Measurements from ENCODE around the gene DAPK2.

Gene DAPK2

DNA sequence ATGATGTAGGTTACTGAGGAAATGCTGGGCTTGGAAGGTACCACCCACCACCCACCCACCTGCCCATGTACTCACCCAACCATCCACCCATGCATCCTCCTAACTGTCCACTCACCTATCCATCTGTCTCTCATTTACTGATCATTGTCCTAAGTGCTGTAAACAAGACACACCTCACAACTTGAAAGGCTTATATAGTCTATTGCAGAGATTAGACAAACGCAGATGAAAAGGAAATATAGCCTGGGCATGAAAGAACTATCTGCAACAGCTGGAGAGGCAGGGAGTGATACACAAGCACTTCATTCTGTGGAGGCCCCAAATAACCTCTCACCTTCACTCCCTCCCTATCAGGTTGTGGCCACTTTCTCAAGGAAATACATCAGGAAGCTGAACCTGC lies 54.0 kb downstream of the DAPK2 start:
- no peak overlapping the region for H2AFZ ChIP-seq (ENCODE audit: low read depth, low read length)
- peak overlapping the region; percentile 65; the same call in 1 of the 2 replicates for H3K27ac ChIP-seq (ENCODE audit: low read length)
- peaks cover 60% of the 10 kb centered on the region for H3K4me1 ChIP-seq (ENCODE audit: low read length)
- H3K9ac ChIP-seq (ENCODE audit: low read length) = no peak overlapping the region
- H3K4me3 ChIP-seq (ENCODE audit: low read length) = no peak overlapping the region
- H4K20me1 ChIP-seq (ENCODE audit: insufficient read depth, low read length) = no peaks in the 10 kb centered on the region
- no peaks in the 10 kb centered on the region for H3K79me2 ChIP-seq (ENCODE audit: low read length)
- no peaks in the 10 kb centered on the region for H3K36me3 ChIP-seq (replicated peaks; ENCODE audit: low read depth, low read length)
- H3K4me2 ChIP-seq (ENCODE audit: low read length) = peak overlapping the region; percentile 65
- TF ChIP-seq, protein P1, sequence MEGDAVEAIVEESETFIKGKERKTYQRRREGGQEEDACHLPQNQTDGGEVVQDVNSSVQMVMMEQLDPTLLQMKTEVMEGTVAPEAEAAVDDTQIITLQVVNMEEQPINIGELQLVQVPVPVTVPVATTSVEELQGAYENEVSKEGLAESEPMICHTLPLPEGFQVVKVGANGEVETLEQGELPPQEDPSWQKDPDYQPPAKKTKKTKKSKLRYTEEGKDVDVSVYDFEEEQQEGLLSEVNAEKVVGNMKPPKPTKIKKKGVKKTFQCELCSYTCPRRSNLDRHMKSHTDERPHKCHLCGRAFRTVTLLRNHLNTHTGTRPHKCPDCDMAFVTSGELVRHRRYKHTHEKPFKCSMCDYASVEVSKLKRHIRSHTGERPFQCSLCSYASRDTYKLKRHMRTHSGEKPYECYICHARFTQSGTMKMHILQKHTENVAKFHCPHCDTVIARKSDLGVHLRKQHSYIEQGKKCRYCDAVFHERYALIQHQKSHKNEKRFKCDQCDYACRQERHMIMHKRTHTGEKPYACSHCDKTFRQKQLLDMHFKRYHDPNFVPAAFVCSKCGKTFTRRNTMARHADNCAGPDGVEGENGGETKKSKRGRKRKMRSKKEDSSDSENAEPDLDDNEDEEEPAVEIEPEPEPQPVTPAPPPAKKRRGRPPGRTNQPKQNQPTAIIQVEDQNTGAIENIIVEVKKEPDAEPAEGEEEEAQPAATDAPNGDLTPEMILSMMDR (IDR thresholded peaks at IDR 0.05; ENCODE audit: low read depth, low read length) = no peak
- no peak for TF ChIP-seq EZH2phosphoT487 (IDR thresholded peaks at IDR 0.05; ENCODE audit: low read depth)
- H3K27me3 ChIP-seq (ENCODE audit: low read depth, low read length) = no peaks in the 10 kb centered on the region
- H3K9me3 ChIP-seq (ENCODE audit: insufficient read depth, low read length) = no peaks in the 10 kb centered on the region

DNA sequence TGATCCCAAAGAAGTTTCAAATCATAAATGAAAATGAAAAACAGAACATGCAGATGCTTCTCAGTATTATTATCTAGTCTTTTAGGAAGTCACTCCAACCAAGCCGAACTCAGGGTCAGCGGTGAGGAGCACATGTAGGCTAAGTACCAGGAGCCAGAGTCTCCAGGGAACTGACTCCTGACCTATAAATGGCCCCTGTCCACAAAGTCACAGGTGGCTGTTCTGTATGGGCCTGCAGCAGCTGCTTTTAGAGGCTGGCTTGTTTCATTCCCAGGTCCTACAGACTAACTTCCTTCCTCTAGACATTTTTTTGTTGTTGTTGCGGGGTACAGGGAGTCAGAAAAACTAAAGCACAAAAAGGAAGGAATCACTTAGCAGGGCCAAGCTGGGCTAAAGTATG lies 54.6 kb downstream of the DAPK2 start:
- peaks cover 64% of the 10 kb centered on the region for H3K4me1 ChIP-seq (ENCODE audit: low read length)
- H3K79me2 ChIP-seq (ENCODE audit: low read length) = no peaks in the 10 kb centered on the region
- peak overlapping the region; percentile 65 for H3K27ac ChIP-seq (ENCODE audit: low read length)
- H3K36me3 ChIP-seq (replicated peaks; ENCODE audit: low read depth, low read length) = no peaks in the 10 kb centered on the region
- H3K9ac ChIP-seq (ENCODE audit: low read length) = no peak overlapping the region; the same call in 1 of the 2 replicates
- peak overlapping the region; percentile 65 for H3K4me2 ChIP-seq (ENCODE audit: low read length)
- H4K20me1 ChIP-seq (ENCODE audit: insufficient read depth, low read length) = no peaks in the 10 kb centered on the region
- peak overlapping the region; percentile 21 for H3K4me3 ChIP-seq (ENCODE audit: low read length)
- no peaks in the 10 kb centered on the region for H3K9me3 ChIP-seq (ENCODE audit: insufficient read depth, low read length)
- no peaks in the 10 kb centered on the region for H3K27me3 ChIP-seq (ENCODE audit: low read depth, low read length)
- no peak for TF ChIP-seq EZH2phosphoT487 (IDR thresholded peaks at IDR 0.05; ENCODE audit: low read depth)
- TF ChIP-seq, protein P1 (IDR thresholded peaks at IDR 0.05; ENCODE audit: low read depth, low read length) = no peak
- no peak overlapping the region for H2AFZ ChIP-seq (ENCODE audit: low read depth, low read length)

DNA sequence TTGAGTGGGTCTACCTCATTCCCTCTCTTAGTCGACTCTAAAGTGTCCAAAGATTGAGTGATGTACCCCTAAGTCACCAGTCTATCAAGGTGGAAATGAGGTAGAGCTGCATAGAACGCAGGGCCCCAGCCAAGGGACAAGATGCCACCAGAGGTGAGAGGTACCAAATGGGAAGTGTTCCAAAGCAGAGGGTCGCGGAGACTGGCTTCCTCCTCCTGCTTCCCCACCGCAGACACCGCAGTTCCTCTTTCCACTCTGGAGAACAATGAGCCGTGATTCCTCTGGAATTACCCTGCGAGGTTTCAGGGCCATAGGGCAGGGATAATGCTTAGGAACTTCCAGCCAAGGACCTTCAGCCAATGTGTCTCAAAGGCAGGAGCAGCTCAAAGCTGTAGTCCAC lies 55.8 kb downstream of the DAPK2 start:
- Histone ChIP-seq H3K79me2 (ENCODE audit: low read length) (no peaks in the 10 kb centered on the region), H3K4me3 (ENCODE audit: low read length) (peak overlapping the region; percentile 21; the same call in 1 of the 2 replicates), H3K27me3 (ENCODE audit: low read depth, low read length) (no peaks in the 10 kb centered on the region), H3K4me2 (ENCODE audit: low read length) (peak overlapping the region; percentile 65), H3K4me1 (ENCODE audit: low read length) (peaks cover 76% of the 10 kb centered on the region), H4K20me1 (ENCODE audit: insufficient read depth, low read length) (no peaks in the 10 kb centered on the region), H3K27ac (ENCODE audit: low read length) (peak overlapping the region; percentile 65), H3K9me3 (ENCODE audit: insufficient read depth, low read length) (no peaks in the 10 kb centered on the region), H3K9ac (ENCODE audit: low read length) (peak overlapping the region; percentile 44; the same call in 1 of the 2 replicates), H2AFZ (ENCODE audit: low read depth, low read length) (no peak overlapping the region), H3K36me3 (replicated peaks; ENCODE audit: low read depth, low read length) (no peaks in the 10 kb centered on the region)
- TF ChIP-seq EZH2phosphoT487 (IDR thresholded peaks at IDR 0.05; ENCODE audit: low read depth) = no peak
- TF ChIP-seq, protein P1 (IDR thresholded peaks at IDR 0.05; ENCODE audit: low read depth, low read length) = no peak

DNA sequence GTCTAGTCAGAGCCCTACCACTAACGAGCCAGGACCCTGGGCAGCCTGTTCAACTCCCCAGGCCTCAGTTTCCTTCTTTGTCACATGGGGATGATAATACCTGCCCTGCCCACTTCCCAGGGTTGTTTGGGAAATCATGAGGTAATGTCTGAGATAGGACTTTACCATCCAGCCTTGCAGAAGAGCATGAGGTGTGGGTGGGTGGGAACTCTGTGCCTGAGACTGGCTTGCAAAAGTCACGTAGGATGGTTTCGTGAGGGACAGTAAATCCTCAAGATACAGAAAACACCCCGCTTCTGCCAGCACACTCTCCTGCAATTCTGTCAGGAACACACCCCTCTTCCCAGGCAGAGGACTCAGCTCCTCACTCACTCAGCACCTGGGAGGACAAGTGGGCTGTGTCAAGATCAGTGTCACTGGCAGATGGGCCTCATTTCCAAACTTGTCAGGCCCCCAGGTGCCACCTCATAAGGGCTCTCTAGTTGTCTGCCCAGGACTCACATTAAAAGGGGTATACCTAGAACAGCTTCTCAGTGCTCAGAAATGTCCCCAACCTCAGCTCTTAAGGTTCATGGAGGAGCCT lies 58.4 kb downstream of the DAPK2 start:
- no peak overlapping the region; the same call in 1 of the 2 replicates for H2AFZ ChIP-seq (ENCODE audit: low read depth, low read length)
- H3K79me2 ChIP-seq (ENCODE audit: low read length) = no peaks in the 10 kb centered on the region
- H3K9me3 ChIP-seq (ENCODE audit: insufficient read depth, low read length) = no peaks in the 10 kb centered on the region
- H3K27me3 ChIP-seq (ENCODE audit: low read depth, low read length) = no peaks in the 10 kb centered on the region
- peak overlapping the region; percentile 54; the same call in 1 of the 2 replicates for H3K4me3 ChIP-seq (ENCODE audit: low read length)
- peak overlapping the region; percentile 97 for H3K27ac ChIP-seq (ENCODE audit: low read length)
- H4K20me1 ChIP-seq (ENCODE audit: insufficient read depth, low read length) = no peaks in the 10 kb centered on the region
- no peak for TF ChIP-seq EZH2phosphoT487 (IDR thresholded peaks at IDR 0.05; ENCODE audit: low read depth)
- TF ChIP-seq, protein P1 (IDR thresholded peaks at IDR 0.05; ENCODE audit: low read depth, low read length) = no peak
- H3K4me2 ChIP-seq (ENCODE audit: low read length) = peak overlapping the region; percentile 85
- peak overlapping the region; percentile 62 for H3K9ac ChIP-seq (ENCODE audit: low read length)
- no peaks in the 10 kb centered on the region for H3K36me3 ChIP-seq (replicated peaks; ENCODE audit: low read depth, low read length)
- peaks cover 86% of the 10 kb centered on the region for H3K4me1 ChIP-seq (ENCODE audit: low read length)

Data from OCI-LY3 (cell line).